GM12878 (cell line): ENCODE results near the gene TAF11. TPM values are rescaled to one million over a fixed set of nuclear protein-coding genes. Genes with fewer than 3 reads are reported as not detected.

Experiments used
- ATAC-seq: fragments of 200-7000 bp; cut with Tn5 transposase; 3 replicates; pipeline ENCODE4 v1.9.1; 2020; ENCODE audit warnings: mild to moderate bottlenecking, moderate library complexity
- BruUV-seq: library from RNA; stranded (reverse); fragments of 400-500 nt; replicated peaks from 2 replicates; lab custom pipeline; 2021; lab: Mats Ljungman, UMichigan
- CTCF ChIA-PET: fragments of 300-600 bp; sonication (Branson Sonifier 250); formaldehyde crosslinking; extraction: SDS; loops from one replicate; lab custom pipeline; 2021; ENCODE audit warnings: inconsistent platforms; lab: Yijun Ruan, JAX
- POLR2A ChIA-PET: fragments of 350-600 bp; formaldehyde crosslinking; extraction: SDS; loops from one replicate; lab custom pipeline; 2021; ENCODE audit warnings: inconsistent platforms; lab: Charles Lee
- RAD21 ChIA-PET: fragments of 300-600 bp; sonication (Branson Sonifier 250); formaldehyde crosslinking; loops from one replicate; lab custom pipeline; 2023; ENCODE audit warnings: antibody characterized with exemption; ENCODE audit not compliant: unreplicated experiment; lab: Charles Lee
- SMC1A ChIA-PET: fragments of 300-600 bp; sonication (Branson Sonifier 250); formaldehyde crosslinking; loops from one replicate; lab custom pipeline; 2023; ENCODE audit not compliant: unreplicated experiment, uncharacterized antibody; lab: Charles Lee
- DNase-seq: peaks from one replicate; pipeline ENCODE4 v3.0.0-alpha.2; 2011; ENCODE audit warnings: low read depth, low spot score
- FAIRE-seq: peaks from 3 replicates; lab custom pipeline; 2011; peaks lifted over from hg19 to GRCh38; lab: Jason Lieb, UNC
- H2AFZ ChIP-seq: 2 replicates; pipeline ENCODE4 v1.6.0; 2011; ENCODE audit warnings: low read depth, low read length, control low read depth; ENCODE audit not compliant: control insufficient read depth
- H3K27ac ChIP-seq: 2 replicates; pipeline ENCODE4 v1.5.1; 2011; ENCODE audit warnings: control low read depth; ENCODE audit not compliant: control insufficient read depth, insufficient read depth
- H3K27me3 ChIP-seq, 2 experiments: replicated peaks in 1 of 2; 2 replicates each; pipeline versions ENCODE4 v1.6.0 to v1.6.1; 2011; ENCODE audit warnings: low read length in 1 of 2; ENCODE audit not compliant: control insufficient read depth in 2 of 2, insufficient read depth in 2 of 2
- H3K36me3 ChIP-seq, 2 experiments: 2 replicates each; pipeline ENCODE4 v1.5.1; 2011; ENCODE audit warnings: low read length in 1 of 2; ENCODE audit not compliant: control insufficient read depth in 2 of 2, insufficient read depth in 2 of 2
- H3K4me1 ChIP-seq: 2 replicates; pipeline ENCODE4 v1.6.1; 2011; ENCODE audit warnings: mild to moderate bottlenecking, low read length, moderate library complexity, mixed read lengths; ENCODE audit not compliant: control insufficient read depth, insufficient read depth
- H3K4me2 ChIP-seq: 2 replicates; pipeline ENCODE4 v1.6.0; 2011; ENCODE audit warnings: control low read depth; ENCODE audit not compliant: control insufficient read depth, insufficient read depth
- H3K4me3 ChIP-seq: fragments of 200-600 bp; sonication (generic); 2 replicates; pipeline ENCODE4 v1.5.1; 2016
- H3K79me2 ChIP-seq: 2 replicates; pipeline ENCODE4 v1.6.0; 2011; ENCODE audit warnings: low read length; ENCODE audit not compliant: control insufficient read depth, insufficient read depth
- H3K9ac ChIP-seq: 2 replicates; pipeline ENCODE4 v1.8.0; 2011; ENCODE audit warnings: low read length, control low read depth, mixed read lengths; ENCODE audit not compliant: control insufficient read depth, insufficient read depth
- H3K9me3 ChIP-seq: replicated peaks from 3 replicates; pipeline ENCODE4 v1.5.1; 2011; ENCODE audit warnings: mild to moderate bottlenecking, low read length; ENCODE audit not compliant: control insufficient read depth, insufficient read depth
- H4K20me1 ChIP-seq: 2 replicates; pipeline ENCODE4 v1.6.0; 2011; ENCODE audit not compliant: control insufficient read depth, insufficient read depth
- CBFB ChIP-seq: IDR thresholded peaks from 2 replicates; pipeline ENCODE4 v1.6.1; 2016; ENCODE audit warnings: antibody characterized with exemption, low read depth
- CBX3 ChIP-seq: fragments of 200-600 bp; sonication (generic); IDR thresholded peaks from 2 replicates; pipeline ENCODE4 v1.6.1; 2016; ENCODE audit warnings: low read depth, borderline replicate concordance
- CHD1 ChIP-seq: IDR thresholded peaks from 2 replicates; pipeline ENCODE4 v1.6.1; 2012; ENCODE audit warnings: low read depth, low read length, improper control_type of control experiment
- HDAC2 ChIP-seq: fragments of 200-600 bp; sonication (generic); IDR thresholded peaks from 2 replicates; pipeline ENCODE4 v1.6.1; 2017
- MEF2B ChIP-seq: fragments of 450-650 bp; IDR thresholded peaks from 2 replicates; pipeline ENCODE4 v1.6.1; 2018; ENCODE audit warnings: mild to moderate bottlenecking, moderate library complexity; ENCODE audit not compliant: partially characterized antibody, poor library complexity, severe bottlenecking
- NFYB ChIP-seq: IDR thresholded peaks from 2 replicates; pipeline ENCODE4 v1.6.1; 2011; ENCODE audit warnings: low read depth, mild to moderate bottlenecking, low read length, improper control_type of control experiment, moderate library complexity; ENCODE audit not compliant: insufficient read depth
- NR2C1 ChIP-seq: fragments of 450-650 bp; IDR thresholded peaks from 2 replicates; pipeline ENCODE4 v1.6.1; 2017; ENCODE audit warnings: antibody characterized with exemption, mild to moderate bottlenecking, moderate library complexity
- PML ChIP-seq: IDR thresholded peaks from 2 replicates; pipeline ENCODE4 v1.6.1; 2012; ENCODE audit warnings: low read length, inconsistent platforms
- RBBP5 ChIP-seq: fragments of 200-600 bp; sonication (generic); conservative IDR thresholded peaks from 2 replicates; pipeline ENCODE4 v1.6.1; 2016
- SIN3A ChIP-seq: IDR thresholded peaks from 2 replicates; pipeline ENCODE4 v1.6.1; 2012; ENCODE audit warnings: low read depth, low read length, improper control_type of control experiment
- SIX5 ChIP-seq: IDR thresholded peaks from 2 replicates; pipeline ENCODE4 v1.6.1; 2011; ENCODE audit warnings: mild to moderate bottlenecking, low read depth, low read length, moderate library complexity; ENCODE audit not compliant: severe bottlenecking
- SRF ChIP-seq, 2 experiments: IDR thresholded peaks; 2 replicates each; pipeline ENCODE4 v1.6.1; 2011; ENCODE audit warnings: low read depth in 2 of 2, low read length in 2 of 2, mild to moderate bottlenecking in 1 of 2, moderate library complexity in 1 of 2
- ZBTB33 ChIP-seq: fragments of 450-650 bp; IDR thresholded peaks from 2 replicates; pipeline ENCODE4 v1.6.1; 2017; ENCODE audit warnings: mild to moderate bottlenecking
- ZSCAN29 ChIP-seq: fragments of 450-650 bp; IDR thresholded peaks from 2 replicates; pipeline ENCODE4 v1.6.1; 2017; ENCODE audit warnings: mild to moderate bottlenecking, moderate library complexity
- ZZZ3 ChIP-seq: IDR thresholded peaks from 2 replicates; pipeline ENCODE4 v1.6.1; 2011; ENCODE audit warnings: low read depth; ENCODE audit not compliant: control insufficient read depth, insufficient read length
- WGBS: methylation state at CpG from one replicate; pipeline ENCODE4 v1.1.6; 2016; ENCODE audit warnings: low lambda C conversion rate; ENCODE audit not compliant: insufficient replicate concordance, insufficient coverage; ENCODE audit errors: missing lambda C conversion rate; 5-methylcytosine and 5-hydroxymethylcytosine counted together
- in situ Hi-C: fragments of 300-500 bp; cut with MboI; formaldehyde crosslinking; loops from 9 replicates; pipeline ENCODE4 v1.14.3; 2018; ENCODE audit warnings: mixed read lengths
- intact Hi-C: fragments of 100-400 bp; cut with micrococcal nuclease; formaldehyde crosslinking; loops from one replicate; pipeline ENCODE4 v1.14.2; 2022; ENCODE audit not compliant: unreplicated experiment
- polyA plus RNA-seq, 11 experiments: library from polyadenylated mRNA; depleted of rRNA in 4 of 11; unstranded in 6 of 11; stranded (reverse) in 5 of 11; fragments of >200 nt; fragmentation: Nextera tagmentation in 4 of 11; fragmentation: Illumina TruSeq in 1 of 11; extraction: Ambion mirVana in 4 of 11; extraction: Trizol in 1 of 11; gene quantifications; 1 replicate in 1 of 11; 2 replicates in 10 of 11; pipeline versions ENCODE4 v1.2.1 to v1.2.3, GENCODE V29; 2011 to 2016; ENCODE audit warnings: inconsistent platforms in 2 of 11, missing spikeins in 2 of 11, low read depth in 1 of 11
- total RNA-seq, 4 experiments: library from RNA; depleted of rRNA in 3 of 4; stranded (reverse); fragments of >200 nt in 3 of 4; fragmentation: Illumina TruSeq in 1 of 4; extraction: Trizol in 1 of 4; gene quantifications; 2 replicates each; pipeline versions ENCODE4 v1.2.1 to v1.2.3, GENCODE V29; 2013 to 2021
- TF ChIP-seq, protein P1 (sequence below): fragments of 450-650 bp; IDR thresholded peaks from 2 replicates; pipeline ENCODE4 v1.6.1; 2017; ENCODE audit warnings: low read depth, mild to moderate bottlenecking, moderate library complexity

TAF11 gene
- total and polyA plus RNA-seq, 10 of the 15 experiments (the other 5 are each of a cell fraction or from before 2014, with no cell fraction given) = 24.6 to 59.2 (median 32.0) TPM

DNA sequence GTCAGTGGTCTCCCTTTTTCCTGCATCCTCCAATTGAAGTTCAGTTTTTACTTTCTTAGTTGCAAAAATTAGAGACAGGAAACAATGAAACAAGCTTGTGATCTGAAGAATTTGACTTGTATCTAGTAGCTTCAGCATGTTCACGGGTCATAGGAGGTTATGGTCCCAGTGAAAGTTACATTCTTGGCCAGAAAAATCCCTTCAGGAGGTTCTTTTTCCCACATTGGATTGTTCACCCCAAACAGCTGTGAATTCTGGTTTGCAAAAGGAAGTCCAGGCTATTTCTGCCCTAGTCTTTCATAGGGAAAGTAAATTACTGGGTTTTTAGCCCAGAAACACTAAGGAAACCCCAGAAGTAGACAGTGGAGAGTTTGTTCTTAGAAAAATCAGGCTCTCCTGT is 9.3 kb upstream of the TAF11 start:
- in situ Hi-C loops = no loop called here

More for the DNA sequence above, 9.3 kb upstream of the TAF11 start:
- Histone ChIP-seq H3K4me2 (no peak overlapping the region), H2AFZ (no peak overlapping the region), H3K27ac (no peak overlapping the region), H3K36me3 (no peaks in the 10 kb centered on the region), H3K9ac (no peak overlapping the region), H3K9me3 (no peaks in the 10 kb centered on the region), H3K4me1 (no peaks in the 10 kb centered on the region), H3K4me3 (no peak overlapping the region), H3K79me2 (no peaks in the 10 kb centered on the region), H3K27me3 (no peaks in the 10 kb centered on the region), H4K20me1 (no peaks in the 10 kb centered on the region)
- TF ChIP-seq HDAC2 (no peak), SIN3A (no peak), CBX3 (no peak), SIX5 (no peak), CBFB (no peak), PML (no peak), ZSCAN29 (no peak), NFYB (no peak), ZZZ3 (no peak), ZBTB33 (no peak), CHD1 (no peak), RBBP5 (no peak), NR2C1 (no peak), SRF (IDR thresholded peaks at IDR 0.05; ENCODE audit: low read depth in 2 of 2, low read length in 2 of 2) (no peak), MEF2B (no peak)
- TF ChIP-seq, protein P1, sequence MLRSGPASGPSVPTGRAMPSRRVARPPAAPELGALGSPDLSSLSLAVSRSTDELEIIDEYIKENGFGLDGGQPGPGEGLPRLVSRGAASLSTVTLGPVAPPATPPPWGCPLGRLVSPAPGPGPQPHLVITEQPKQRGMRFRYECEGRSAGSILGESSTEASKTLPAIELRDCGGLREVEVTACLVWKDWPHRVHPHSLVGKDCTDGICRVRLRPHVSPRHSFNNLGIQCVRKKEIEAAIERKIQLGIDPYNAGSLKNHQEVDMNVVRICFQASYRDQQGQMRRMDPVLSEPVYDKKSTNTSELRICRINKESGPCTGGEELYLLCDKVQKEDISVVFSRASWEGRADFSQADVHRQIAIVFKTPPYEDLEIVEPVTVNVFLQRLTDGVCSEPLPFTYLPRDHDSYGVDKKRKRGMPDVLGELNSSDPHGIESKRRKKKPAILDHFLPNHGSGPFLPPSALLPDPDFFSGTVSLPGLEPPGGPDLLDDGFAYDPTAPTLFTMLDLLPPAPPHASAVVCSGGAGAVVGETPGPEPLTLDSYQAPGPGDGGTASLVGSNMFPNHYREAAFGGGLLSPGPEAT = no peak
- SMC1A ChIA-PET = interaction anchor here (0.8 to 0.9 kb wide), 3 partner anchors 13 to 422 kb away, joined by 3 read pairs; no protein-coding TSS in a partner anchor
- RAD21 ChIA-PET = interaction anchor here (0.8 to 1.4 kb wide), 2 partner anchors 9 to 90 kb away, joined by 3 to 6 read pairs; partner anchors contain the start of gene TAF11
- POLR2A ChIA-PET = no interaction called here
- CTCF ChIA-PET = no interaction called here
- FAIRE-seq (no peak), DNase-seq (no peak), ATAC-seq (no peak)
- 94% methylated on average over 1 of the region's 1 CpG for WGBS
- intact Hi-C loops = no loop called here
- BruUV-seq = no TSS peak
